Transverse colon (tissue), 4 donors: Measurements from ENCODE around the gene IFNA8. TPM values are rescaled to one million over a fixed set of nuclear protein-coding genes. Genes with fewer than 3 reads are reported as not detected.

Experiments
- DNase-seq: peaks from one replicate; pipeline ENCODE4 v3.0.0-alpha.2; 2019
- H3K27ac ChIP-seq, 4 donors: fragments of 200-600 bp; sonication (generic); 2 replicates each; pipeline ENCODE4 v1.5.1; 2016 to 2018; ENCODE audit warnings: inconsistent platforms in 4 of 4
- H3K27me3 ChIP-seq: fragments of 200-600 bp; sonication (generic); 2 replicates; pipeline ENCODE4 v1.5.1; 2017; ENCODE audit warnings: inconsistent platforms
- H3K36me3 ChIP-seq, 4 donors: fragments of 200-600 bp; sonication (generic); 2 replicates each; pipeline ENCODE4 v1.5.1; 2017 to 2019; ENCODE audit warnings: inconsistent platforms in 4 of 4
- H3K4me1 ChIP-seq, 4 donors: fragments of 200-600 bp; sonication (generic); 2 replicates each; pipeline ENCODE4 v1.5.1; 2017 to 2020; ENCODE audit warnings: inconsistent platforms in 4 of 4
- H3K4me3 ChIP-seq, 4 donors: fragments of 200-600 bp; sonication (generic); 1 replicate in 1 of 4; 2 replicates in 3 of 4; pipeline versions ENCODE4 v1.5.1 to v1.6.1; 2017 to 2019; ENCODE audit warnings: inconsistent platforms in 4 of 4
- H3K9me3 ChIP-seq, 2 donors: fragments of 200-600 bp; sonication (generic); 2 replicates each; pipeline ENCODE4 v1.5.1; 2017 to 2019; ENCODE audit warnings: inconsistent platforms in 2 of 2
- CTCF ChIP-seq, 5 experiments: fragments of 200-600 bp in 3 of 5; fragments of 450-650 bp in 2 of 5; sonication (generic) in 3 of 5; IDR thresholded peaks; 1 replicate in 2 of 5; 2 replicates in 3 of 5; pipeline ENCODE4 v1.5.1; 2016 to 2017; ENCODE audit warnings: antibody characterized with exemption in 5 of 5, inconsistent platforms in 3 of 5, mild to moderate bottlenecking in 2 of 5, moderate library complexity in 1 of 5
- EP300 ChIP-seq: sonication (generic); formaldehyde crosslinking; IDR thresholded peaks from one replicate; pipeline ENCODE4 v1.6.1; 2017; ENCODE audit warnings: antibody characterized with exemption, low read depth
- POLR2A ChIP-seq: fragments of 450-650 bp; IDR thresholded peaks from one replicate; pipeline ENCODE4 v1.6.1; 2016; ENCODE audit warnings: antibody characterized with exemption, mild to moderate bottlenecking, moderate library complexity
- POLR2AphosphoS5 ChIP-seq, 3 donors: sonication (generic); formaldehyde crosslinking; IDR thresholded peaks; one replicate each; pipeline ENCODE4 v1.6.1; 2016; ENCODE audit warnings: antibody characterized with exemption in 3 of 3
- WGBS, 2 donors: methylation state at CpG; one replicate each; pipeline ENCODE4 v1.1.5; 2018; ENCODE audit warnings: low coverage in 1 of 2; 5-methylcytosine and 5-hydroxymethylcytosine counted together
- in situ Hi-C, 4 donors: fragments of 200-750 bp; cut with MboI; loops; one replicate each; pipeline versions ENCODE4 v1.15.0 to v1.15.1; 2017; ENCODE audit warnings: low sequenced_read_pairs in 3 of 4, low pct_ligation_motif_present in 1 of 4, low pct_unique_long_range_greater_than_20kb in 1 of 4
- intact Hi-C: fragments of 100-400 bp; cut with DNase I; formaldehyde crosslinking; loops from one replicate; pipeline ENCODE4 v1.15.1; 2023; ENCODE audit warnings: low total_unique reads
- total RNA-seq, 4 donors: library from RNA; depleted of rRNA; stranded (reverse); fragments of >200 nt; gene quantifications; one replicate each; pipeline ENCODE4 v1.1.0, GENCODE V29; 2016

Gene IFNA8
- total RNA-seq, 4 donors from 2014 or later: not detected

DNA sequence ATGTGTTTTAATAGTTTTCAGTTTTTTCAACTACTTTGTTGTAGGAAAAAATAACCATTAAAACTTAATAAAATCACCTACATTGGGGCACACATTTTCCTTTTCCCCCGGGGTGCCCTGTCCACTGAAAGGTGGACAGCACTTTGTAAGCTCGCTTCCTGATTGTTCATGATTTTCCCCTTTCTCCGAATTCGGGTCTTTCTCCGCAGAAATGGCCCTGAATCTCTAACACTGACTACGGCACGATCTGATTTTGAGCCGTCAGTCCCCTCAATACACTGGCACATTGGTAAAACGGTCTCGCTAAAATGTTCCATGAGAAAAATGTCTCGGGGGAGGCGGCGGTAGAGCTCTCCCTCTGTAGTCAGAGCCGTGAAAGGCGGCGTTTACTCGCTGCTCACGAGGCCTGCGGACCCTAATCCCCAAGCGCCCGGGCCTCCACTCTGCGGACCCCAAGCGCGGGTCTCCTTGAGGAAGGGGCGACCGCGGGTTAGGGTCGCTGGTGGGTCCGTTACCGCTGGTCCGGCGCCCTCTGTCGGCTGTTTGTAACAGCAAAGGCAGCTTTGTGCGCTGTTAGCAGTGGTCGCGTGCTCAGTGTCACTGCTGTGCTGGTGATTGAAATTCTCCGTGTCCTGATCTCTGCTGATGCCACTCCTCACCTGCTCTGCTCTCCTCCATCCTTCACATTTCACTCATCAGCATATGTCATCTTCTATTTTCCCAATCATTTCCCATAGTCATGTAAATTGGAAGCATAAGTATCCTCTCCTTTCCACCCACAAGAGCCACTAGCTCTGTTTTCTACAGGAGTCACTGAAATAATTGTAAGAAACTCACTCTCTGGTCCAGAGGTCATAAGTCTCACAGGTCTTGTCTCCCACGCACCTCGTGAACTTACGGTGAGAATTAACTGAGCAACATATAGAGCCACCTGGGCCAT is 12.9 kb upstream of the IFNA8 start:
- Histone ChIP-seq H3K27me3 (peaks cover 90% of the 10 kb centered on the region), H3K27ac (no peak overlapping the region), H3K4me1 (peaks cover 0 to 8% (median 2%) of the 10 kb centered on the region in 4 donors), H3K36me3 (no peaks in the 10 kb centered on the region), H3K4me3 (peak overlapping the region; percentile 34 to 57 (median 46)), H3K9me3 (no peaks in the 10 kb centered on the region)
- DNase-seq: peak; percentile 48
- intact Hi-C loops (loop anchor here (5.0 kb wide), 1 partner anchor 69 kb away; no protein-coding TSS in a partner anchor), in situ Hi-C loops (loop anchor here in 2 of 4 donors (10.0 kb wide), 1 partner anchor 71 kb away; no protein-coding TSS in a partner anchor)
- TF ChIP-seq CTCF (IDR thresholded peaks at IDR 0.05) (peak; percentile 57 to 80 (median 66)), POLR2A (no peak), POLR2AphosphoS5 (IDR thresholded peaks at IDR 0.05) (no peak), EP300 (no peak)
- WGBS, 2 donors: 9 to 12% methylated on average over 22 to 23 of the region's 40 CpGs

DNA sequence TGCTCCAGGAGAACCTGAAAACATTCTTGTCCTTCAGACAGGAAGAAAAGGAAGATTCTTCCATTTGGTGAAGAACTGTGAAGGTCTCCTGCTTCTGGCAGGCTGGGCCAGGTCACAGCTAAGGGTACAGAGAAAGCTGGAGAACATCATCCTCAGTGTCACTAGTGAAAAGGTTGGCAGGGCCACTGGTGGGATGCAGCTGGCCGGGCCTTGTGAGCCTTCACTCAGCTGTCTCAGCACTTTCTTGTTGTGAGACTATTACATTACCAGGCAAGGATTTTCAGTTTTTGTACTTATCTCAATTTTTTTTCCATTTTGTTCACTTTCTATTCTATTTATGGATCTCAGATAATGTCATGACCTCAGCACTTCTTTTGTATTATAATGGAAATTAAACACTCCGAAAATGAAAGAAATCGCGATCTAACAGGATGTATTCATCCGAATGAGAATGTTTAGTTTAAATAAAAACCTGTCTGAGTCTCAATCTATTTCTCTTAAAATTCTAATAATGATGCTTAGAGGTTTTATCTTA is 9.9 kb upstream of the IFNA8 start:
- Histone ChIP-seq H3K9me3 (no peaks in the 10 kb centered on the region), H3K4me1 (peaks cover 5 to 22% (median 14%) of the 10 kb centered on the region in 4 donors), H3K27ac (no peak overlapping the region), H3K36me3 (no peaks in the 10 kb centered on the region), H3K4me3 (no peak overlapping the region), H3K27me3 (peaks cover 86% of the 10 kb centered on the region)
- in situ Hi-C loops (loop anchor here in 2 of 4 donors (10.0 kb wide), 1 partner anchor 74 kb away; no protein-coding TSS in a partner anchor), intact Hi-C loops (loop anchor here (5.0 kb wide), 1 partner anchor 72 kb away; no protein-coding TSS in a partner anchor)
- WGBS, 2 donors: 86 to 90% methylated on average over 5 of the region's 5 CpGs
- TF ChIP-seq POLR2A (no peak), CTCF (IDR thresholded peaks at IDR 0.05) (no peak), EP300 (no peak), POLR2AphosphoS5 (IDR thresholded peaks at IDR 0.05) (no peak)
- DNase-seq: no peak

DNA sequence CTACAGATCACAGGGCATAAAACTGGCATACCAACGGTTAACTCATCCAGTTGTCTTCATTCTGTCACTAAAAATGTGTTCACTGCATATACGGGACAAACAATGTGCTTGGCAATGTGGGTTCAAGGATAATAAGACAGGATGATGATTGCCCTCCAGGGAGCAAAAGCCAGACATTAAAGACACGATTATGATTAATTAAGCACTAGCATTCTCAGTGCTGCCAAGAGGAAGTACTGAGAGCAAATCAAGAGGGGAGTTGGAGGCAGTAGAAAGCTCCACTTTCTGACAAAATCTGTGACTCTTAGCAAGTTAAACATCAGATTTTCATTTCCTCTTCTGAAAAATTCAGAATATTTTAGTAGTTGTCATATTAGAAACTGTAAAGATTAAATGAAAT is 9.0 kb upstream of the IFNA8 start:
- H3K27ac ChIP-seq: no peak overlapping the region
- TF ChIP-seq CTCF (IDR thresholded peaks at IDR 0.05) (no peak), POLR2AphosphoS5 (IDR thresholded peaks at IDR 0.05) (no peak), POLR2A (no peak), EP300 (no peak)
- peaks cover 5 to 22% (median 14%) of the 10 kb centered on the region in 4 donors for H3K4me1 ChIP-seq
- DNase-seq: no peak
- in situ Hi-C loops: loop anchor here in 2 of 4 donors (10.0 kb wide), 1 partner anchor 75 kb away; no protein-coding TSS in a partner anchor
- H3K27me3 ChIP-seq: peaks cover 77% of the 10 kb centered on the region
- intact Hi-C loops: loop anchor here (5.0 kb wide), 1 partner anchor 73 kb away; no protein-coding TSS in a partner anchor
- H3K9me3 ChIP-seq: no peaks in the 10 kb centered on the region
- no peaks in the 10 kb centered on the region for H3K36me3 ChIP-seq
- no peak overlapping the region for H3K4me3 ChIP-seq
- 36 to 48% methylated on average over 2 to 3 of the region's 3 CpGs for WGBS, 2 donors
